CD8-positive, alpha-beta memory T cell (primary cell): ENCODE measurements around the gene NEB. TPM values are rescaled to one million over a fixed set of nuclear protein-coding genes. Genes with fewer than 3 reads are reported as not detected.
"Not testable (repeated sequence)": the region's sequence is repeated elsewhere in the genome, so short reads cannot be mapped to it uniquely, and the experiment has no call there.

Experiments used
- CTCF ChIA-PET: fragments of 350-600 bp; sonication (Branson Sonifier 250); formaldehyde crosslinking; loops from one replicate; lab custom pipeline; 2021; ENCODE audit warnings: antibody characterized with exemption; lab: Charles Lee
- POLR2A ChIA-PET: fragments of 350-600 bp; sonication (Branson Sonifier 250); formaldehyde crosslinking; loops from one replicate; lab custom pipeline; 2021; ENCODE audit warnings: antibody characterized with exemption; lab: Charles Lee
- DNase-seq, 5 donors: peaks; one replicate each; pipeline versions ENCODE4 v3.0.0 to v3.0.0-alpha.2; 2020 to 2022; ENCODE audit warnings: mixed read lengths in 1 of 5
- H3K27ac ChIP-seq: one replicate; pipeline ENCODE4 v1.7.0; 2013; ENCODE audit warnings: low read depth, mild to moderate bottlenecking, low read length, moderate library complexity
- H3K27me3 ChIP-seq: 2 replicates; pipeline ENCODE4 v1.7.0; 2013; ENCODE audit warnings: low read length, mild to moderate bottlenecking; ENCODE audit not compliant: insufficient read depth, poor library complexity, severe bottlenecking
- H3K36me3 ChIP-seq: 2 replicates; pipeline ENCODE4 v1.7.0; 2013; ENCODE audit warnings: mild to moderate bottlenecking, low read length, moderate library complexity; ENCODE audit not compliant: insufficient read depth
- H3K4me1 ChIP-seq: 2 replicates; pipeline ENCODE4 v1.7.0; 2013; ENCODE audit warnings: mild to moderate bottlenecking, low read length, moderate library complexity; ENCODE audit not compliant: insufficient read depth
- H3K4me3 ChIP-seq: 2 replicates; pipeline ENCODE4 v1.7.0; 2013; ENCODE audit warnings: mild to moderate bottlenecking, low read length
- H3K9me3 ChIP-seq: 2 replicates; pipeline ENCODE4 v1.7.0; 2013; ENCODE audit warnings: mild to moderate bottlenecking, low read length
- H3K27ac Mint-ChIP-seq, 8 donors: one replicate each; pipeline ENCODE4 v1.8.0; 2020 to 2021; ENCODE audit warnings: mixed read lengths in 8 of 8, mild to moderate bottlenecking in 6 of 8, inconsistent platforms in 3 of 8, moderate library complexity in 3 of 8
- H3K27me3 Mint-ChIP-seq, 2 donors: one replicate each; pipeline ENCODE4 v1.8.0; 2020 to 2021; ENCODE audit warnings: mixed read lengths in 2 of 2, mild to moderate bottlenecking in 1 of 2, moderate library complexity in 1 of 2
- H3K36me3 Mint-ChIP-seq, 3 donors: one replicate each; pipeline ENCODE4 v1.8.0; 2020 to 2021; ENCODE audit warnings: mixed read lengths in 3 of 3, inconsistent platforms in 1 of 3, mild to moderate bottlenecking in 1 of 3
- H3K4me1 Mint-ChIP-seq, 3 donors: one replicate each; pipeline ENCODE4 v1.8.0; 2020 to 2021; ENCODE audit warnings: mixed read lengths in 3 of 3, inconsistent platforms in 1 of 3, mild to moderate bottlenecking in 1 of 3
- H3K4me3 Mint-ChIP-seq, 7 donors: one replicate each; pipeline ENCODE4 v1.8.0; 2020 to 2021; ENCODE audit warnings: mixed read lengths in 7 of 7, mild to moderate bottlenecking in 6 of 7, moderate library complexity in 4 of 7, inconsistent platforms in 2 of 7
- H3K9me3 Mint-ChIP-seq, 5 donors: one replicate each; pipeline ENCODE4 v1.8.0; 2020 to 2022; ENCODE audit warnings: mixed read lengths in 5 of 5, mild to moderate bottlenecking in 3 of 5, moderate library complexity in 2 of 5, inconsistent platforms in 1 of 5
- polyA plus RNA-seq: library from polyadenylated mRNA; unstranded; fragments of 300-500 nt; fragmentation: Illumina TruSeq; gene quantifications from one replicate; pipeline ENCODE4 v1.2.3, GENCODE V29; 2021
- total RNA-seq, 2 experiments: library from RNA; stranded (reverse); gene quantifications; one replicate each; pipeline ENCODE4 v1.2.3, GENCODE V29; 2021

The NEB gene
- total and polyA plus RNA-seq, 3 experiments from 2014 or later = 0.10 to 0.31 (median 0.29) TPM

- CTCF ChIA-PET = no interaction called here
Observed at GRCh38 chr2:151568501-151568900, 165.8 kb downstream of the NEB start.

GRCh38 chr2:151567006-151567405 is 167.3 kb downstream of the NEB start:
- Mint-ChIP-seq H3K9me3 (no peaks in the 10 kb centered on the region), H3K27ac (no peak overlapping the region), H3K4me3 (no peak overlapping the region), H3K36me3 (peaks cover 0 to 4% (median 3%) of the 10 kb centered on the region in 3 donors), H3K4me1 (no peaks in the 10 kb centered on the region), H3K27me3 (peaks cover 0 to 4% of the 10 kb centered on the region in 2 donors)
- Histone ChIP-seq H3K27ac (no peak overlapping the region), H3K27me3 (no peaks in the 10 kb centered on the region), H3K36me3 (no peaks in the 10 kb centered on the region), H3K4me3 (no peak overlapping the region), H3K9me3 (no peaks in the 10 kb centered on the region), H3K4me1 (no peaks in the 10 kb centered on the region)
- POLR2A ChIA-PET = no interaction called here
- CTCF ChIA-PET = no interaction called here
- DNase-seq = no peak

More at GRCh38 chr2:151568501-151568900, 165.8 kb downstream of the NEB start:
- POLR2A ChIA-PET = no interaction called here
- no peak overlapping the region for H3K4me3 ChIP-seq
- no peaks in the 10 kb centered on the region for H3K4me1 ChIP-seq
- Mint-ChIP-seq H3K9me3 (no peaks in the 10 kb centered on the region), H3K36me3 (peaks cover 0 to 3% (median 3%) of the 10 kb centered on the region in 3 donors), H3K27me3 (peaks cover 0 to 4% of the 10 kb centered on the region in 2 donors), H3K27ac (no peak overlapping the region), H3K4me3 (no peak overlapping the region), H3K4me1 (no peaks in the 10 kb centered on the region)
- no peaks in the 10 kb centered on the region for H3K27me3 ChIP-seq
- H3K27ac ChIP-seq = no peak overlapping the region
- no peak for DNase-seq
- H3K36me3 ChIP-seq = no peaks in the 10 kb centered on the region
- no peaks in the 10 kb centered on the region for H3K9me3 ChIP-seq

GRCh38 chr2:151562398-151562797 is 171.9 kb downstream of the NEB start:
- peaks cover 0 to 4% of the 10 kb centered on the region in 2 donors for H3K27me3 Mint-ChIP-seq
- Histone ChIP-seq H3K4me3 (no peak overlapping the region), H3K27ac (no peak overlapping the region), H3K36me3 (no peaks in the 10 kb centered on the region), H3K4me1 (no peaks in the 10 kb centered on the region), H3K9me3 (no peaks in the 10 kb centered on the region), H3K27me3 (no peaks in the 10 kb centered on the region)
- CTCF ChIA-PET = no interaction called here
- peaks cover 0 to 9% (median 0%) of the 10 kb centered on the region in 5 donors for H3K9me3 Mint-ChIP-seq
- no peak for DNase-seq
- POLR2A ChIA-PET = no interaction called here
- H3K4me1 Mint-ChIP-seq = no peaks in the 10 kb centered on the region
- peaks cover 0 to 4% (median 3%) of the 10 kb centered on the region in 3 donors for H3K36me3 Mint-ChIP-seq
- H3K27ac Mint-ChIP-seq = peak overlapping the region in 1 of 8 donors; percentile 12
- H3K4me3 Mint-ChIP-seq = no peak overlapping the region

GRCh38 chr2:151560289-151560688 is 174.0 kb downstream of the NEB start:
- Histone ChIP-seq H3K27me3 (no peaks in the 10 kb centered on the region), H3K4me3 (no peak overlapping the region), H3K4me1 (no peaks in the 10 kb centered on the region), H3K9me3 (no peaks in the 10 kb centered on the region), H3K36me3 (no peaks in the 10 kb centered on the region), H3K27ac (no peak overlapping the region)
- POLR2A ChIA-PET = no interaction called here
- H3K27me3 Mint-ChIP-seq = peaks cover 0 to 4% of the 10 kb centered on the region in 2 donors
- peaks cover 0 to 12% (median 0%) of the 10 kb centered on the region in 5 donors for H3K9me3 Mint-ChIP-seq
- H3K4me1 Mint-ChIP-seq = no peaks in the 10 kb centered on the region
- no peak overlapping the region for H3K27ac Mint-ChIP-seq
- CTCF ChIA-PET = no interaction called here
- H3K4me3 Mint-ChIP-seq = no peak overlapping the region
- DNase-seq = no peak
- peaks cover 0 to 11% (median 4%) of the 10 kb centered on the region in 3 donors for H3K36me3 Mint-ChIP-seq

GRCh38 chr2:151559431-151559830 is 174.8 kb downstream of the NEB start:
- H3K4me3 ChIP-seq, H3K36me3 ChIP-seq, H3K4me1 ChIP-seq, CTCF ChIA-PET, DNase-seq, POLR2A ChIA-PET, H3K4me3 Mint-ChIP-seq, H3K27ac ChIP-seq, H3K27me3 Mint-ChIP-seq, H3K9me3 ChIP-seq, H3K4me1 Mint-ChIP-seq, H3K27me3 ChIP-seq: not testable (repeated sequence)
- Mint-ChIP-seq H3K27ac (peak overlapping the region in 1 of 8 donors; percentile 18), H3K9me3 (peaks cover 0 to 12% (median 0%) of the 10 kb centered on the region in 5 donors), H3K36me3 (peaks cover 0 to 12% (median 4%) of the 10 kb centered on the region in 3 donors)

- H3K27me3 ChIP-seq, H3K4me3 Mint-ChIP-seq, H3K4me1 ChIP-seq, H3K4me3 ChIP-seq, H3K27ac ChIP-seq, H3K4me1 Mint-ChIP-seq, H3K27me3 Mint-ChIP-seq, H3K9me3 ChIP-seq, POLR2A ChIA-PET, H3K36me3 ChIP-seq, DNase-seq, CTCF ChIA-PET, H3K27ac Mint-ChIP-seq: not testable (repeated sequence)
- H3K9me3 Mint-ChIP-seq = peaks cover 0 to 12% (median 0%) of the 10 kb centered on the region in 5 donors
- H3K36me3 Mint-ChIP-seq = peaks cover 4 to 15% (median 6%) of the 10 kb centered on the region in 3 donors
Observed at GRCh38 chr2:151557883-151558282, 176.4 kb downstream of the NEB start.

- Mint-ChIP-seq H3K36me3 (peaks cover 4 to 15% (median 5%) of the 10 kb centered on the region in 3 donors), H3K4me1 (no peaks in the 10 kb centered on the region), H3K9me3 (peaks cover 0 to 12% (median 0%) of the 10 kb centered on the region in 5 donors), H3K27me3 (peaks cover 0 to 6% of the 10 kb centered on the region in 2 donors), H3K4me3 (no peak overlapping the region), H3K27ac (no peak overlapping the region)
- no peaks in the 10 kb centered on the region for H3K36me3 ChIP-seq
- H3K9me3 ChIP-seq = no peaks in the 10 kb centered on the region
- H3K27me3 ChIP-seq = no peaks in the 10 kb centered on the region
- no peaks in the 10 kb centered on the region for H3K4me1 ChIP-seq
- POLR2A ChIA-PET = no interaction called here
- no peak for DNase-seq
- no peak overlapping the region for H3K27ac ChIP-seq
- H3K4me3 ChIP-seq = no peak overlapping the region
- CTCF ChIA-PET = interaction anchor here (0.7 kb wide), 1 partner anchor 17 kb away, joined by 3 read pairs; no protein-coding TSS in a partner anchor
Observed at GRCh38 chr2:151556121-151556520, 178.2 kb downstream of the NEB start.

- H3K36me3 Mint-ChIP-seq = peaks cover 4 to 20% (median 10%) of the 10 kb centered on the region in 3 donors
- H3K36me3 ChIP-seq = no peaks in the 10 kb centered on the region
- no peaks in the 10 kb centered on the region for H3K9me3 ChIP-seq
- no peak for DNase-seq
- H3K4me1 Mint-ChIP-seq = no peaks in the 10 kb centered on the region
- no peak overlapping the region for H3K4me3 Mint-ChIP-seq
- H3K27ac Mint-ChIP-seq = no peak overlapping the region
- no peaks in the 10 kb centered on the region for H3K4me1 ChIP-seq
- CTCF ChIA-PET = no interaction called here
- H3K27me3 ChIP-seq = no peaks in the 10 kb centered on the region
- POLR2A ChIA-PET = no interaction called here
- peaks cover 0 to 5% (median 0%) of the 10 kb centered on the region in 5 donors for H3K9me3 Mint-ChIP-seq
- H3K27me3 Mint-ChIP-seq = peaks cover 0 to 6% of the 10 kb centered on the region in 2 donors
- H3K4me3 ChIP-seq = no peak overlapping the region
- no peak overlapping the region for H3K27ac ChIP-seq
Observed at GRCh38 chr2:151552287-151552686, 182.0 kb downstream of the NEB start.
